Cortex of kidney (tissue), 1 donor: ENCODE data around the gene HPN.
"Not testable (repeated sequence)": the region's sequence is repeated elsewhere in the genome, so short reads cannot be mapped to it uniquely, and the experiment has no call there.

Experiments used
- DNase-seq: peaks from one replicate; lab custom pipeline; 2025; lab: John Stamatoyannopoulos, UW

Gene HPN

GRCh38 chr19:35009424-35010415 is 31.8 kb upstream of the HPN start:
- DNase-seq = no peak

DNA sequence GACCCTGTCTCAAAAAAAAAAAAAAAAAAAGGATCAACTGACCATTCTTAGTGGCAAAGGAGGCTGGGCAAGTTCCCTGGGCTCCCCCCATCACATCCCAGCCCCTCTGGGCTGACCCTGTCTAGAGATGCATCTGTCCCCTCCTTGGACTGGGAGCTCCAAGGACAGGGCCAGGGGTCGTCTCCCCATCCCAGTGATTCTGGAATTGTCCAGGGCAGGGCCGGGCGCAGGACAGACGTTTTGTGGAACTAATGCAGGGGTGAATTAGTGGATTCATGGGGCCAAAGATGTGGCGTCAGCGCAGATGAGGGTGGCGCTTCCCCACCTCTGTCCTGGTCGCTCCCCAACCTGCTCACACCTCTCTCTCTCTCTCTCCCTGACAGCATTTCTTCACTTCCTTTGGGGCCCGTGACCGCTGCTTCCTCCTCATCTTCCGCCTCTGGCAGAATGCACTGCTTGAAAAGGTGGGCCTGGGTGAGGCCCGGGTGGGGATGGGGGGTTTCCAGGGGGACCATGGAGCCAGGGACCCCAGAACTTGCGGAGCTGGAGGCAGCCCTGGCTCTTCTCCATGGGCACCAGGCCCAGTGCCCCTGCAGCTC is 30.3 kb upstream of the HPN start:
- DNase-seq = no peak

GRCh38 chr19:35011737-35012682 is 29.5 kb upstream of the HPN start:
- no peak for DNase-seq

DNA sequence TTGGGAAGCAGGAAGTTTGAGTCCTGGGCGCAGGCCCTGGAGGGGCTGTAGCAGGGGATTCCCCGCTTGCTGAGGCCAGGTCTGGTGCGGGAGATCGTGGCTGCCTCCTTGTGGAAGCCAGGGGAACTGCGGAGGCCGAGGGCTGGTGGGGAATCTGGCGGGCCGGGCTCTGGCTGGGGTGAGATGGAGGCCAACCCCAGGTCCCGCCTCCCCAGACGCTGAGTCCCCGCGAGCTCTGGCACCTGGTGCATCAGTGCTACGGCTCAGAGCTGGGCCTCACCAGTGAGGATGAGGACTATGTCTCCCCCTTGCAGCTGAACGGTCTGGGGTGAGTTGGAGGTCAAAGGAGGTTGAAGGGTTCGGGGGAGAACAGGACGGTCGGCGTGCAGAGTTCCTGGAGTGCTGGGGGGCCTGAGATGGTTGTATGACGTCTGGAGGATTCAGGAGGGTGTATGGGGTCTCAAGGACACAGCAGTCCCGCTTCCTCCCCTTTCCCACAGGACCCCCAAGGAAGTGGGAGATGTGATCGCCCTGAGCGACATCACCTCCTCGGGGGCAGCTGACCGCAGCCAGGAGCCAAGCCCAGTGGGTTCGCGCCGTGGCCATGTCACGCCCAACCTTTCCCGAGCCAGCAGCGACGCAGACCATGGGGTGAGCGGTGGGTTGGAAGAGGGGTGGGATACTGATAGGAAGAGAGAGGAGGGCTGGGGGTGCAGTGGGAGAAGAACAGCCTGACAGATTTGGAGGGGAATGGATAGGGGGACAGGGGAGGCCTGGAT is 28.3 kb upstream of the HPN start:
- DNase-seq = no peak

DNA sequence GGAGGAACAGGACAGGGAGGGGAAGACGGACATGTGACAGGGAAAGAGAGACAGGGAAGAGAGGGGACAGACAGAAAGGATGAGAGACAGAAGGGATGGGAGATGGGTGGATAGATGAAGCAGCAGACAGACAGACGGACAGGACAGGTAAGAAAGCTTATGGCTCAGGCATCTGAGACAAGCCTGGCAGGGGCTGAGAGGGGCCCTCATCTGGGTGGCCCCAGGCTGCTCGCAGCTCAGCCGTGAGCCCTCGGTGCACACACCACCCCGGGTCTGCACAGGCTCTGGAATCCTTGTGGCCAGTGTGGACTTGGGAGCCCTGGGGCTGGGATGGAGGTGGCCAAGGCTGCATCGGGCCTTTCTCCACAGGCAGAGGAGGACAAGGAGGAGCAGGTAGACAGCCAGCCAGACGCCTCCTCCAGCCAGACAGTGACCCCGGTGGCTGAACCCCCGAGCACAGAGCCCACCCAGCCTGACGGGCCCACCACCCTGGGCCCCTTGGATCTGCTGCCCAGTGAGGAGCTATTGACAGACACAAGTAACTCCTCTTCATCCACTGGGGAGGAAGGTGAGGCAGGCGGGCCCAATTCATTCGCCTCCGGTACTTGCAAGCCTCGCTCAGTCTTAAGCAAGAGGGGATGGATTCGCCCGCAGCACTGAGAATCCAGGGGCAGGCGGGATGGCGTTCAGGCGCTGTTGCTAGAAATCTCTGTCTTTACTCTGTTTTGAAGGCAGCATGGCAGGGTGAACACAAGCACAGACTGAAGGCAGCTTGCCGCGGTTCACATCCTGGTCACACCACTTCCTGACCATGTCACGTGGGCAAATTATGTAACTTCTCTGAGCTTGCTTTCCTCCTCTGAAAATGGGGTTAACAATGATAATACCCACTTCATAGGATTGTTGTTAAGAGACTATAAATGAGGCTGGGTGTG is 27.4 kb upstream of the HPN start:
- DNase-seq = no peak

DNA sequence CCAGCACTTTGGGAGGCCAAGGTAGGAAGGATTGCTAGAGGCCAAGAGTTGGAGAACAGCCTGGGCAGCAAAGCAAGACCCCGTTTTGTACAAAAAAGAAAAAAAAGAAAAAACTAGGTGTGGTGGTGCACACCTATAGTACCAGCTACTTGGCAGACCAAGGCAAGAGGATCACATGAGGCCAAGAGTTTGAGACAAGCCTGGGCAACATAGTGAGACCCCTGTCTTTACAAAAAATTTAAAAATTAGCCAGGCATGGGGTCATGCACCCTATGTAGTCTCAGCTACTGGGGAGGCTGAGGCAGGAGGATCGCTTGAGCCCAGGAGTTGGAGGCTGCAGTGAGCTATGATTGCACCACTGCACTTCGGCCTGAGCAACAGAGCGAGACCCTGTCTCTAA is 26.7 kb upstream of the HPN start:
- DNase-seq = not testable (repeated sequence)

GRCh38 chr19:35015270-35015953 is 26.1 kb upstream of the HPN start:
- no peak for DNase-seq

DNA sequence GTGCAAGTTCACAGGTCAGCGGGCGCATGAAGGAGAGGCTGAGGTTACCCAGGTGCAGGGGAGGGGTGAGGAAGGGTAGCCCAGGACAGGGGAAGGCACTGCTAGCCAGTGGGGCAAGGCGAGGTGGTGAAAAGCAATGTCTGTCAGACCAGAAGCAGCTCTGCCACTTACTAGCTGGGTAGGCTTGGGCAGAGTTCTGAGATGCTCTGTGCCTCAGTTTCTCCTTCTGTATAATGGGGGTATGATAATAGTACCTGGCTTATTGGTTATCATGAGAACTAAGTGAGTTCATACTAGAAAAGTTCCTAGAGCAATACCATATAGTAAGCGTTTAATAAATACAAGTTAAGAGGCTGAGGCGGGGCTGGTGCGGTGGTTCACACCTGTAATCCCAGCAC is 25.6 kb upstream of the HPN start:
- DNase-seq = no peak

DNA sequence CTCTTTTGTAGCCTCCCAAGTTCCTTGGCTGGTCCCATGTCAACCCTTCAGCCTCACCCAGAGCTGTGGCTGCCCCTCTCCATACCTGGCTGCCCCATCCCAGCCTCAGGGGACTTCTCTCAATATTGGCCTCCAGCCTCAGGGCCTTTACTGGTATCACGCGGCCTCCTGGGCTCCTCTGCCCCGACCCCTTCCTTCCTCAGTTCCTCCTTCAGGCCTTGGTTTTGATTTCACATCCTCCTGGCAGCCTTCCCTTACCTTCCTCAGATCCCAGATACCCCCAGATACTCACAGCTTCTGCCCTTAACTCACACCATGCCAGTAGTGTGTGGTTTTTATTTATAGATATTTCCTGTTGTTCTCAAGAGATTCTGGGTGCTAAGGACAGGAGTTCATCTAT is 24.0 kb upstream of the HPN start:
- no peak for DNase-seq

- DNase-seq = no peak
Observed at GRCh38 chr19:35018379-35018778, 23.1 kb upstream of the HPN start.

DNA sequence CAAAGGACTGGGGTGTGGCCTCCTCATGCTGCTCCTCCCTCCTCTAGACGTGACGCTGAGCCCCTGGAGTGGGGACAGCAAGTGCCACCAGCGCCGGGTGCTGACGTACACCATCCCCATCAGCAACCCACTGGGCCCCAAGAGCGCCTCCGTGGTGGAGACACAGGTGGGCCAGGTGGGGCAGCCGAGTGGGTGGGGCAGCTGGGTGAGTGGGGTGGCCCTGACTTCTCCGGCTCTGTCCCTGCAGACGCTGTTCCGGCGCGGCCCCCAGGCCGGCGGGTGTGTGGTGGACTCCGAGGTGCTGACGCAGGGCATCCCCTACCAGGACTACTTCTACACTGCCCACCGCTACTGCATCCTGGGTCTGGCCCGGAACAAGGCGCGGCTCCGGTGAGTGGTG is 22.4 kb upstream of the HPN start:
- DNase-seq = no peak

- no peak for DNase-seq
Observed at GRCh38 chr19:35021016-35021415, 20.5 kb upstream of the HPN start.

DNA sequence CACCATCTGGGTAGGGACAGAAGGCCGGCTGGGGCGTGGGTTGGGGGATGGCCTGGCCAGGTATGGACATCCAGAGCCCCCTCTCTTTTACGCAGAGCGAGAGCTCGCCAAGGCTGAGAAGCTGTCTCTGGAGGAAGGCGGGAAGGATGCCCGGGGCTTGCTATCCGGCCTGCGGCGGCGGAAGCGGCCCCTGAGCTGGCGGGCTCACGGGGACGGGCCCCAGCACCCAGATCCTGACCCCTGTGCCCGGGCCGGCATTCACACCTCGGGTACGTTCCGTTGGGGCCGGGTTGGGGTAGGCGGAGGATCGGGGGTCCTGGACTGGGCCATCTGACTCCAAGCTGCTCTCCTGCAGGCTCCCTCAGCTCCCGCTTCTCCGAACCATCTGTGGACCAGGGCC is 19.9 kb upstream of the HPN start:
- no peak for DNase-seq

DNA sequence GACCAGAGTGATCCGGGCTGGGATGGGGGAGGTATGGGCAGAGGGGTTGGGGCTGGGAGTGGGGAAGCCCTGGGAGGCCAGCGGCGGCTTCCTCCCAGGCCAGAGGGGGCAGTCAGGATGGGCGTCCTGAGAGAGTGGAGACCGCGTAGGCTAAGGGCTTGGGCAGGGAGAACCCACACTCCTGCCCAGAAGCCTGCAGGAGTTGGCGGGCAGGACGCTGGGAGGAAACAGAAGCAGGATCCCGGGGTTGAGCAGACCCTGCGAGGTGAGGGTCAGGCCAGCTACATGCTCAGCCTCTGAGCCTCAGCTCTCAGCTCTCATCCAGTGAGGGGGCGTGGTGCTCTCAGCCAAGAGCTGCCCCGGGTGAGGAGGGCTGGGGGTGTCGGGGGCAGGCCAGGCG is 19.1 kb upstream of the HPN start:
- no peak for DNase-seq

GRCh38 chr19:35023428-35023827 is 18.1 kb upstream of the HPN start:
- DNase-seq = no peak

DNA sequence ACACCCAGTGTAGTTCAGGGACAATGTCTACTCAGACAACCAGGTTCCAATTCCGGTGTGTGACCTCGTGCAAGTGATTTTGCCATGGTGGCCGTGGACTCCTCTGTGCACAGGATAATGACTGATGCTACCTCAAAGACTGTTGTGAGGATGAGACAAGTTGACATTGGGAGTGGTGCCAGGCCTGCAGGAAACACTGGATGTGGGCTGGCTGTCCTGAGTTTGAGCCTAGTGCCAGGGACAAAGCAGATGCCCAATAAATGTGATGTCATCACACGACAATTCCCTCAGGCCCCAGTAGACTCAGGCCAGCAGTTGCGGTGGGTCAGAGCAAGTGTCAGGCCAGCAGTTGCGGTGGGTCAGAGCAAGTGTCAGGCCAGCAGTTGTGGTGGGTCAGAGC is 17.4 kb upstream of the HPN start:
- DNase-seq = no peak

DNA sequence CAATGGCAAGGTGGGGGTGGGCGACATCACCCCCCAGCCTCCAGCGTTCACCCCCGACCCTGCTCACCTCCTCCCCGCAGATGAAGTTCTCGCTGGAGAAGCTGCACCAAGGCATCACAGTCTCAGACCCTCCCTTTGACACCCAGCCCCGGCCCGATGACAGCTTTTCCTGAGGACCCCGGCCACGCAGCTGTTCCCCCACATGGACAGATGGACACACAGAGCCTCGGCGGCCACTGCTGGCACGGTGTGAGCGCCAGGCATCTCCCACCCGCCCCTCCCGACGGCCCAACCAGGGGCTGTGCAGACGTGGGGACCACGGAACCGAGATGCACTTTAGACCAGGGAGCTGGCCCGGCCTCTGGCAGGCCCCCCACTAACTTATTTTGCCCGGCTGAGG is 15.6 kb upstream of the HPN start:
- no peak for DNase-seq

DNA sequence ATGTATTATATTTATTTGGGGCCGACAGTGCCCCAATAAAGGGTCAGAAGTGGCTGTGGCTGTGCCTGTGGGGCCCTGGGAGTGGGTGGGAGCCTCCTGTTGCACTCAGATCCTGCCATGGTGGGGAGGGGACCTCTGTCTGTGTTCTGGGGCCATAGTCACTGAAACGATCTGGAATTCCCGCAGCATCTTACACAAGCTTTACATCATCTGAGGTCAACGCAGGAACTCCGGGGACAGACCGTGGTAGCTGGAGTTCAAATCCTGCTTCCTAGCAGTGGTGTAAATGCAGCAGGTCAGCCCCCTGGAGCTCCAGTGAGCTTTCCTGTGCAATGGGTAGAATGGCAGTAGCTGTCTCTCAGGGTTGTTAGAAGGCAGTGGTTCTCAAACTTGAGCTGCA is 15.1 kb upstream of the HPN start:
- DNase-seq = no peak

DNA sequence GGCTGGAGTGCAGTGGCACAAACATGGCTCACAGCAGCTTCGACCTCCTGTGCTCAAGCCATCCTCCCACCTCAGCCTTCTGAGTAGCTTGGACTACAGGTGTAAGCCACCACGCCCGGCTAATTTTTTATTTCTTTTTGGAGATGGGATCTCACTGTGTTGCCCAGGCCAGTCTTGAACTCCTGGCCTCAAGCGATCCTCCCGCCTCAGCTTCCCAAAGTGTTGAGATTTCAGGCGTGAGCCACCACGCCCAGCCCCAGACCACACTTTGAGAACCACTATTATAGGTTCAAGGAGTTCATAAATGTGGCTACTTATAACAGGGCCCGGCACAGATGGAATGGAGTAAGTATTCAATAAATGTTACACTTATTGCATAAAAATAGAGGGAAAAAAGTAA is 14.5 kb upstream of the HPN start:
- DNase-seq = no peak
